GM18505 (cell line): ENCODE results near the gene NOTUM.

Source experiments
- ATAC-seq: cut with Tn5 transposase; IDR thresholded peaks from one replicate; pipeline ENCODE4 v1.9.1; 2021; ENCODE audit not compliant: unreplicated experiment
- POLR2A ChIP-seq: IDR thresholded peaks from 4 replicates; pipeline ENCODE4 v1.6.1; 2011; ENCODE audit warnings: borderline replicate concordance; ENCODE audit not compliant: insufficient read depth, insufficient read length; ENCODE audit errors: extremely low read depth

NOTUM gene

DNA sequence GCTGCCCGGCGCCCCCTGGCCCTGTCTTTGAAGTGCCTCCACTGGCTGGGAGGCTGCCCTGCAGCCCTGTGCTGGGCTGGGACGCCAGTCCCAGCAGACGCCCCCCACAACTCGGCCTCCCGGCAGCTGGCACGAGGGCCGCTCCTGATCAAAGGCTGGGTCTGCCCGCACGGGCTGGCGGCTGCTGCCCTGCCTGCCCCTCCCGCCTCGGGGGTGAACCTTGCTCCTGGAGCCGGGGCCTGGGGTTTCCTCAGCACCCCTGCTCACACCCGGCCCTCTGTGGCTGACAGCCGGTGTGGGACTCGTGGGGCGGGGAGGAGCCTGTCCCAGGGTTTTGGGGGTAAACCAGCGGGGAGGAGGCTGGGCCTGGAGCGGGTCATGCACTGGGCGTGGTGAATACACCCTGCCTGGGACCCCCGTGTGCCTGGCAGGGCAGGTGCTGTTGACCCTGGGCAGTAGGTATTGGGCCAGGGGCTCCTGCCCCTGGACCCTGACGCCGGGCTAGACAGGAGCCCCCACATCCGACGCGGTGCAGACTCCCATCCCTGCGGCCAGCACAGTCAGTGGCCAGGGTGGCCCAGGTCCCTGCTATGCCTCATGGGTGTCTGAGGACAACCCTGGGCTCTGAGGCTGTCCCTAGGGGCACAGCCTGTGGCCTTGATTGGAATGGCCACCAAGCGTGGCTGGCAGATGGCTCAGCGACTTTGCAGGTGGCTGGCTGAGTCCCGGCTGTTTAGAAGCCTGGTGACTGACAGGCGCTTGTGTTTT lies 40.0 kb upstream of the NOTUM start:
- no peak for TF ChIP-seq POLR2A
- ATAC-seq, result no peak

DNA sequence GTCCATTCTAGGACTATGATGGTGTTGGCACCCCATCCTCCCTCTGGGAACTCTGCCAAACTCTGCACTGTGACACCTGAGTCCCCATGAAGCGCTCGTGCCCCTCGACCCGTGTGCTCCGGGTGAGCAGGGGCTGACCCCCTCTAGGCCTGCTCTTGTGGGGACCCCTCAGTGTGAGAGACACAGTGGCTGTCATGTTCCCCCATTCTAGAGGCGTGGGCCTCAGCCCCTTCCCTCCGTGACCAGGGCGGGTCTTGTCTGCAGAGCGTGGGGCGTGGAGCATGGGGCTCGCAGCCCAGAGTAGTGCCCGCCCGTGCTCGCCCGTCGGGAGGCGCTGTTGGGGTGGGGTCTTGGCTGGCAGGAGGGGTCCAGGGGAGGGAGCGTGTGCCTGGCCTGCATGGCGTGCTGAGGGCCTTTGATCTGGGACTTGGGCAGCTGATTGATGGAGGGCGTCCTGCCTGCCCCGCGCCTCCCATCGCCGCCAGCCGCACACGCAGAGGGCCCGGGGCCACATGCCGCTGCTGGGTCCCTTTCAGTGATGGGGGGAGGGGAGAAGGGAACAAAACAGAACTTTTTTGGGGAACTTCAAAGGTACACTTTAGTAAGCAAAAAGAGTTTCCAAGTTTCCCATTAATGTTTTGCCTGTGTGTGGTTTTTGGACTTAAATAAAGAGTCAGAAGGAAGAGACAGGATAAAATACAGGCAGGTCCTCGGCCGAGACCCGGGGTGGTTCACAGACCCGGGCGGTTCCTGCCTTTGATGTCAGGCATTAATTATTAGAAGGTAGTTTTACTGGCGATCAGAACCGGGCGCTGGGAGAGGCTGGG lies 39.2 kb upstream of the NOTUM start:
- no peak for TF ChIP-seq POLR2A
- no peak for ATAC-seq

DNA sequence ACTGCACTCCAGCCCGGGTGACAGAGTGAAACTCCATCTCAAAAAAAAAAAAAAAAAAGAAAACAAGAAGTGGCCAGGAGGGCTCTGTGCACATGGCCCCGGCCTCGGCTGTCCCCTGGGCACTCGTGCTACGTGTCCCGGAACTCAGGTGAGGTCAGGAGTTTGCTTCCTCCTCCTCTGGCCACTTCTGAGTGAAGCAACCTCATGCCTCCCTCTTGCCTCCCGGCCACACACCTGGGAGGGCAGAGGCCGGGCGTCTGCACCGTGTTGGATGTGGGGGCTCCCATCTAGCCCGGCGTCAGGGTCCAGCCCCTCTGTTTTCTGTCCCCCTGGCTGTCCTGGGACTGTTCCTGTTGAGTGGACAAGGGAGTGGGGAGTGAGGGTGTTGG lies 38.6 kb upstream of the NOTUM start:
- TF ChIP-seq POLR2A, result no peak
- ATAC-seq, result no peak

DNA sequence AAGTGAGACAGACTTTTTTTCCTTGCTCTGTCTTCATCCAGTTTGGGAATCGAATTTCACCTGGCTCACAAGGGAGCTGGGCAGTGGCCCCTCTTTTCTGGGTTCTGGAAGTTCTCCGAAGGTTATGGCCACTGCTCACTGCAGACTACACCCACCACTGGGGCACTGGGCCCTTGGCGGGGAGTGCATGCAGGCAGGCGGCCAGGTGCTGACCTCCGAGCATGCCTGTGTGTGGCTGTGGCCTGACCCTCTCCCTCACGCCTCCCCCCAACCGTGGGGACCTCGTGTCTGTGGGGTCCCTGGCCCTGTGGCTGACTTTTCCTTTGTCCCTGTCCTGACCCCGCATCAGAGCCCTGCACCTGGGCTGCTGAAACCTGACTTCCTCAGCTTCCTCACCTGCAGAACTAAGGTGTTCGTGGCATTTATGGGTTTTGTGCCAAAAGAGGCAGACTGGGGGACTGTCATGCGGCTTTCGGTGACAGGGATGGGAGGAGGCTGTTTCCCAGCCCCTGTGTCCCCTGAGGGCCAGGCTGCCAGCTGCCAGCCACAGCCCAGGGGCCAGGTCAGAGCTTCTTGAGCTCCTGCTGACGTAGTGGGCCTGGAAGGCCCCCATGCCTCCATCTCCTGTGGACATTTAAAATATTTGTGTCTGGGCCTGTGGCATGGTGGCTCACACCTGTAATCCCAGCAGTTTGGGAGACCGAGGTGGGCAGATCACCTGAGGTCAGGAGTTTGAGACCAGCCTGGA lies 37.9 kb upstream of the NOTUM start:
- no peak for ATAC-seq
- TF ChIP-seq POLR2A, result no peak

DNA sequence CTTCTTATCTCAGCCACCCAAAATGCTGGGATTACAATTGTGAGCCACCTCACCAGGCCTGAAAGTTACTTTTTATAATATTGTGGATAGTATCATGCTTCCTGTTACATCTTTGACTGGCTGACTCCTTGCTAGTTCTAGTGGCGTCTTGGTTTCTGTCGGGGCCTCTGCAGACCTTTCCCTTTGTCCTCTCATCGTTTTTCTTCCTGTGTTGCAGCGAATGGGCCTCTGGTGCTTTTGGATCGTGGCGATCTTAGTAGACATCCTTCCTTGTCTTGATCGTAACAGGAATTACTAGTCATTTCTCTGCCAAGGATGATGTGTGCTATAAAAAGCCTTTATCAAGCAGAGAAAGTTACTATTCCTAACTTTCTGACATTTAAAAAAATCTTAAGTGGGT lies 37.2 kb upstream of the NOTUM start:
- TF ChIP-seq POLR2A, result no peak
- ATAC-seq, result no peak

DNA sequence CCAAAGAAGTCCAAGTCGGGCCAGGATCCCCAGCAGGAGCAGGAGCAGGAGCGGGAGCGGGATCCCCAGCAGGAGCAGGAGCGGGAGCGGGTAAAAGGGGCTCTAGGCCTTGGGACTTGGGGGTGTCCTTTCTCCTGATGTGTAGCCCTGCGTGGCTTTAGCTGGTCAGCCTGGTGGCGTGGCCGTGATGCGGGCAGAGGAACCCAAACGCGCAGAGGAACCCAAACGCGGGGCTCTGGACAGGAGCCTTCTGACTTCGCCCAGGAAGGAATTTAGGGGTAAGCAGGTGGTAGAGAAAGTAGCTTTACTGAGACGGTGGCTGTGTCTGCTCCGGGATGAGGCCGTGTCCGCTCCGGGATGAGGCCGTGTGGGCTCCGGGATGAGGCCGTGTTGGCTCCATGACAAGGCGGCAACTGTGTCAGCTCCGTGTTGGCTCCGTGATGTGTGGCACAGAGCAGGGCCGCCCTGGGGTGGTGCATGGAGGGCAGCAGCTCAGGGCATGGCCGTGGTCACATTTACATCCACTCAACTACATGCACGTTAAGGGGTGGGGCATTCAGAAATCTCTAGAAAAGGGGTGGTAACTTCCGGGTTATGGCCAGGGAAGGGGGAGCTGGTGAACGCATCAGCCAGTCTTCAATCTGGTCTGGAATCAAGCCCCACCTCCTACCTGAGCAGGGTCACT lies 35.9 kb upstream of the NOTUM start:
- TF ChIP-seq POLR2A, result no peak
- ATAC-seq, result no peak

DNA sequence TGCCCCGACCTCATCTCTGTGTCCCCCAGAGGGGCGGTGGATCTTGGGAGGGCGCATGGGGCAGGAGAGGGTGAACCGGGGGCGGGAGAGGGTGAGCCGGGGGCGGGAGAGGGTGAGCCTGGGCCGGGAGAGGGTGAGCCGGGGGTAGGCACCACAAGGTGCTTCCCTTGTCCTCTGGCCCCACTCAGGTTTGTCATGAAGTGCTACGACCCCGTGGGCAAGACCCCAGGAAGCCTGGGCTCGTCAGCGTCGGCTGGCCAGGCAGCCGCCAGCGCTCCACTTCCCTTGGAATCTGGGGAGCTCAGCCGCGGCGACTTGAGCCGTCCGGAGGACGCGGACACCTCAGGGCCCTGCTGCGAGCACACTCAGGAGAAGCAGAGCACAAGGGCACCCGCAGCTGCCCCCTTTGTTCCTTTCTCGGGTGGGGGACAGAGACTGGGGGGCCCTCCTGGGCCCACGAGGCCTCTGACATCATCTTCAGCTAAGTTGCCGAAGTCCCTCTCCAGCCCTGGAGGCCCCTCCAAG lies 35.3 kb upstream of the NOTUM start:
- no peak for ATAC-seq
- TF ChIP-seq POLR2A, result no peak

DNA sequence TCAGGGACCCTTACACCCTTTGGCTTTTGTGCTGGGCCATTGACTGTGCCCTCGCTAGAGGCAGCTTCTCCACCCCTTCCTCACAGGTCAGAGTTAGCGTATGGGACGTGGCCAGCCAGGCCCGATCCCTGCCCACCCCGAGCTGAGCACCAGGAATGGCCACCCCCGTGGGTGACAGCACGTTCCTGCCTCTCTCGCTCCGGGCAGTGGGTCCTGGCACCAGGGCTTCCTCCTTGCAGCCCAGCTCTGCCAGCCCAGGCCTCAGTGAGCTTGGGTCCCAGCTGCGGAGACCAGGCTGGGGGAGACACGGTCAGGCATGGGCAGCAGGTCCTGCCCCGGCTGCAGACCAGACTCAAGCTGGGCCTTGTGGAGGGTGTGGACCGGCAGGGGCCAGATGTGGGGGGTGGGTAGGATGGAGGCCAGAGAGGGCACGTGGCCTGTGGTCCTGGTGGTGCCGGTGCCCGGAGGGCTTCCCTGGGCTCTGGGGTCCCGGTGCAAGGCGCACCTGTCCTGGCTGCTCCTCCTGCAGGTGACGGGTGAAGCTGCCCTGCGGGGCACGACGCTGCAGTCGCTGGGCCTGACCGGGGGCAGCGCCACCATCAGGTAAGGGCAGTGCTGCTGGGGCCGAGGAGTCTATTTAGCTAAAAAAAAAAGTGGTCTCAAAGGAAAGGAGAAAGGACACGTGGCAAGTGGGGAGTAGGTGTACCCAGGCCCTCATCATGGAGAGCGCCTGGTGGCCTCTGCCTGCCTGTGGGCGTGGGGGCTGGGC lies 34.7 kb upstream of the NOTUM start:
- no peak for ATAC-seq
- TF ChIP-seq POLR2A, result no peak

DNA sequence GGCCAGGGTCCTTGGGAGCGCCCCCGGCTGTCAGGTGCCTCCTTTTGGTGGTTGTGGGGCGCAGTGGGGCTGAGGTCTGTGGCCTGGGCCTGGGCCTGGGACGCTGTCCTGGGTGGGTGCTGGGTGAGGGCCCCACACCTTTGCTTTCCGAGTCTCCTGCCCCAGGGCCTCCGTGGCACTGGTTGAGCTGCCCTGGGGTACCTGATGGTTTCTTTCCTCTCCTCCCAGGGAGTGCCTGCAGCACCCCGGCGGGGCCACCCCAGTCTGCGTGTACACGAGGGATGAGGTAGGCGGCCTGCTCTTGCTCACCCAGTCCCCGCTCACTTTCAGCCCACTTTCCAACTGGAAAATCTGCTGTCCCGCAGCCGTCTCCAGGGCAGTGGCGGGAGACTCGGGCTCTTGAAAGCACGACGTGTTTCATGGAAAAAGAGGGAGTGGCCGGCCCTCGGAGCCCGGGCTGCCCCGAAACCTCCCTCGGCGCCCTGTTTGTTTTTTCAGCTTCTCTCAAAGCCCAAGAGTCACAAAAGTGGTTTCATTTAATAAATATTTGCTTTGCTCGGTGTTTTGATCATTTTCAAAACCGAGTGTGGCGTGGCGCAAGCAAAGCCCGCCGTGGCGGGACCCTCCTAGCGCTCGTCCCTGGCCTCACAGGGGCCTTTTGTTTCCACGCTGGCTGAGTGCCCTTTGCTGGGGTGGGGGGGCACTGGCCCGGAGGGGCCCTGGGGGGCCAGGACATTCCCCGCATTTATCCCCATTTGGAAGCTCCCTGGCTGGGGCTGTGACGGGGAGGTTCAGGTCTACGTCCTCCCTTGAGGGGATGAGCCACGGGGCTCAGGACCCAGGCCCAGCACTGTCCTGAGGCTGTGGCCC lies 33.8 kb upstream of the NOTUM start:
- TF ChIP-seq POLR2A, result no peak

DNA sequence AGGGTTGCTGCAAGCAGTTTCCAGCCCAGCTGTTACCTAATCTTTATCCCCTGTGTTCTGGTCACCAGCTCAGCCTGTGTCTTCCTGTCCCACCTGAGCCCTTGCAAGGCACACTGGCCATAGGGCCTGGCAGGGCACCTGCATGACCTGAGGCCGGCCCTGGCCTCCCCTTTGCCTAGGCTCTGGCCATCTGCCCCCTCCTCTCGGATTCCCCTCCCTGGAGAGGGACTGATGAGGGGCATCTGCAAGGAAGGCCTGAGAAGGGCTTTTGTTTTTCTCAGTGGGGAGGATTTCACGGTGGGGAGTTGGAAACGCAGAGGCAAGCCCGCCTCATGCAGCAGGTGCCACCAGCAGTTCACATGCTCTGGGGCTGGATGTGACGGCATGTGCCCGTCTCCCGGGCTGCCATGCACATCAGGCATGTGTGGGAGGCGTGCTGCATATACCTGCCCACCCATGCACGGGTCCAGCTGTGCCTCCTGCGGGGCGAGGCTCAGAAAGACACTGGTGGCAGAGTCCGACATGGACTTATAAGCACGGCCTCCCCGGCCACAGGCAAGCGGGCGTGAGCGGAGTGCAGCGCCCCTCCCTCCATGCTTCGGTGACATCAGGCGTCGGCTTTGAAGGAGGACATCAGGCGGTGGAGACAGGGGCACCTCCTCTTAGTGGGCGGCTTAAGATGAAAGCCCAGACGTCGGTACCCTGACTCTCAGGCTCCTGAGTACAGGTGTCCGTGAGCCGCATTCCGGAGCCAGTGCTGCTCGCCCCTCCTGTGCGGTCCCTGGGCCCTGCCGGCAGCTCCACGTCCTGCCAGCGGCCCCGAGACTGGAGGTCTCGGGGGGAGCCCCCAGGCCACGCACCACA lies 33.0 kb upstream of the NOTUM start:
- no peak for TF ChIP-seq POLR2A
- ATAC-seq, result no peak

More for the DNA sequence above, 33.8 kb upstream of the NOTUM start:
- no peak for ATAC-seq
